ENCODE measurements around the gene TRIO.

The TRIO gene

GRCh38 chr5:14341571-14342230 lies 198.6 kb downstream of the TRIO start:
- DNase-seq = no peak

DNA sequence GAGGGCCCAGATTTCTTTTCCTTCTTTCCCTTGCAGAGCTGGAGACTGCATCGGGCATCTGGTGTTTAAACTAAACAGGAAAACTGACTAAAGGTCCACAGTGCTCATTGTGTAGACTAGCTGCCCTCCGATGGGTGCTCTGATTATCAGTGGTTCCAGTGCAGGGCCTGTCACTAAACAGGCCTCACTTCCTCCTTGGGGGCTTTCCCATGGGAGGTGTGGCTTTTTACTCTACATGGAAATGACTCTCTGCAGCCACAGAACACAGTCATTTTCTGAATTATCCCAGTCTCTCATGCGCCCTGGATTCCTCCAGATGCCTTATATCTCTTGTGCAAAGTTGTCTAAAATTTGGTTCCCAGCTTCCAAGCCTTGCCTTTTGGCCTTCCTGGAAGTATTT lies 199.2 kb downstream of the TRIO start:
- no peak for DNase-seq

- DNase-seq = no peak
Measured at GRCh38 chr5:14343376-14343775, 200.2 kb downstream of the TRIO start.

DNA sequence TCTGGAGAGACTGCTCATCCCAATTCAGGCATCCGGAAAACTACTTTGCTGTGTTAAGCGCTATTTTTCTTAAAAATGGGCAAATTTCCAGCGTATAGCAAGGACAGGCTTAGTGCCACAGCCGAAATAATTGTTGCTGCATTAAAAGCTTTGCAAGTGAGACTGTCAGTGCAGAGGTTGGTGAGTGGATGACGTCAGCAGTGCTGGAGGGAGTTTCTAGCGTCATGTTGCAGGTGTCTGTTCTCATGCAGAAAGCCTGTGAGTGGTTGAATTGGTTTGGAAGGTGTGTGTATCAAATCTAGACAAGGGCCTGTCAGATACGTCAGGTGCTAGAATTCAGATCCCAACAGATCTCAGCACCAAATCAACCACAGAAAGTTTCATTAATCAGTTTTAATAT lies 204.4 kb downstream of the TRIO start:
- no peak for DNase-seq

GRCh38 chr5:14348142-14348541 lies 205.0 kb downstream of the TRIO start:
- DNase-seq = no peak

DNA sequence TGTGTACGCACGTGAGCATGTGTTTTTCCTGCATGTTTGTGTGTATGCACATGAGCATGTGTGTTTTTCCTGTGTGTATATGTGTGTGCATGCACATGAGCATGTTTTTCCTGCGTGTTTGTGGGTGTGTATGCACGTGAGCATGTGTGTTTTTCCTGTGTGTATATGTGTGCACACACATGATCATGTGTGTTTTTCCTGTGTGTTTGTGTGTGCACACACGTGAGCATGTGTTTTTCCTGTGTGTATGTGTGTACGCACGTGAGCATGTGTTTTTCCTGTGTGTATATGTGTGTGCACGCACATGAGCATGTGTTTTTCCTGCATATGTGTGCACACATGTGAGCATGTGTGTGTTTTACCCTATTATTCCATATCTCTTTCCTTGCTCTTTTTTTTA lies 205.9 kb downstream of the TRIO start:
- DNase-seq = no peak

DNA sequence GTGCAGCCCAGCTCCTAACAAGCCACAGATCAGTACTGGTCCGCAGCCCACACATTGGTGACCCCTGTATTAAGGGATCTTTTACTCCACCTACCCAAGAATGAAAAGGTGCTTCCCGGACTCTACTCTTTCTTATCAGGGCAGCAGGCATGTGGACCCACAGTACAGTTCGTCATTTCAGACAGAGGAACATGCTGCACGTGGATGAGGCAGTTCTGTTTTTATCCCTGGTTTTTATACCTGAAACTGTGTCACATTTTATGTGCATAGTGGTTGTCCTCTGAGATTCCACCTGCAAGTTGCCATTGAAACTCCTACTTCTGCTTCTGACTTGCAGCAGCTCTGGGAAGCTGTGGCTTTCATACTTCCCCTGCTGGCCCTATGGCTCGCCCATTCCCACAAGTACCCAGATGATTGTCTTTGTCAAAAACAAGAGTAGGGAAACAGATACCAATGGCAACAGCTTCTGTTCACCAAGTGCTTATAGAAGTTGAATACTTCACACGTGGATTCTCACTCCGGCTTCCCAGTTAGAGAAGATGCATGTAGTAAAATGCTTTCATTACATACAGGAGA lies 208.0 kb downstream of the TRIO start:
- DNase-seq = no peak

DNA sequence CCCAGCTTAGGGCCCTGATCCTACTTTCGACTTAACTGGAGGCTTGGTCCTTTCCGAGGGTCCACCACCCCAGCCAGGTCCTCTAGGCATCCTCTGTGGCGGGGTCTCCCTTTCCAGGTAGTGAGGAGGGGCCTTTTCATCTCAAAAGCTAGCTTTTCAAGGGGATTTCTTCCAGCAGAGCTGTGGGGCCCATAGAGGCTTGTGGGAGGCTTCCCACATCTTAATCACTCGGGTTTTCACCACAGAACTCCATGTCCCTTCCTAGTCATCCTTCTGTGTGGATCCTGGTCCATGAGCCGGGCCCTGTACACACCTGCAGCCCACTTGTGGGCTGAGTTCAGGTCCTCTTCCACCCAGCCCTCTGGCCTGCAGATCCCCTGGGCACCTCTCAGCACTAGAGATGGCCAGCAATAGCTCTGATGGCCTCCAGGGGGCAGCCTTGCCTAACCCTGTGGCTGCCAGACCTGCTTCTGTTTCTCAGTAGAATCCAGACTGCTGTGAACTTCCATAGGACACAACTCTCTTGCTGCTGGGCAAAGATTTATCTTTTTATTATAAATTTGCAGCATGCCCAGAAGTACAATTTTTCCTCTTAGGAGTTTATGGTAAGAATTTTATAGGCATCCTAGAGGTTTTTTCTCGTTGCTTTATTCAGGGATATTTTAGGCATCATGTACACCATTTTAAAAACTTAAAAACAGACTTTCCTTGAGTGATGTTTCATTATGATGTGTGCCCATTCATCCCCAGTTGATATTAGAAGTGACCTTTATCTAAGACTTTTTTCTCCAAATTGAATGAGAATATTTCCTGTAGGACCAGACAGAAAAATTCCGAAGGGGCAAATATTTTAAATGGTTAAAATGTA lies 208.9 kb downstream of the TRIO start:
- DNase-seq = peak; percentile 59

GRCh38 chr5:14353726-14354474 lies 210.8 kb downstream of the TRIO start:
- no peak for DNase-seq

DNA sequence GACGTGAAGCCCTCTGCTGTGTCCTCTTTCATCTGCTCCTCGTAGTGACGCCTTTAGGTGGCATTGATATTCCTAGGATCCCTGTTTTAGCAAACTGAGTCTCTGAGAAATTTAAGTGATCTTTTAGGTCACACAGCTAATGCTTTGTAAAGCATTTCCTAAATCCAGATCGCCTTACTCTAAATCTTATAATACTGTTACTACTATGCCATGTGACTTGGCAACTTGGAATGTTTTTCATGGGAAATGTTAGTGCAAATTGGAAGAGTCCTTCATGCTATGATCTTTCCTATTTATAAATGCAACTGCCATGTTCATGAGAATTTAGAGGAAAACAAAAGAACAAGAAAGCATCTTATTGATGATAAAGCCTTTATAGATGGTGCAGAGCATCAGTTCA lies 212.2 kb downstream of the TRIO start:
- DNase-seq = no peak

- no peak for DNase-seq
Measured at GRCh38 chr5:14356305-14356704, 213.2 kb downstream of the TRIO start.

DNA sequence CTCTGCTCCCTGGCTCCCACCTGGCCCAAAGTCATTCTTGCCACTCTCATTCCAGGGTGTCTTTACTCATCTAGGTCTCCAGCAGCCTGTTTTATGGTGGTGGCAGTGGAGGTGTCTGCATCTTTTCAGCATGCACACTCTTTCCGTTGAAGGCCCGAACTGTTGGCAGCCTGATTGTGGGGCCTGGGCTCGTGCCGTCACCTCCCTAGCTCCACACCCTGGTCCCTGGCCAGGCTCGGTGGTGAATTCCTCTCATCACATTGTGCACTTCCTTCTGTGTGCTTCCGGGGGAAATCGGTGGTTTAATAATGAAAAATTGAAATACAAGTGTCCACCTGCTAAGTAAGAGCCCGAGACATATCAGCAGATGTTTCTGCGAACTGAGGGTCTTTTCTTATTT lies 214.3 kb downstream of the TRIO start:
- no peak for DNase-seq

DNA sequence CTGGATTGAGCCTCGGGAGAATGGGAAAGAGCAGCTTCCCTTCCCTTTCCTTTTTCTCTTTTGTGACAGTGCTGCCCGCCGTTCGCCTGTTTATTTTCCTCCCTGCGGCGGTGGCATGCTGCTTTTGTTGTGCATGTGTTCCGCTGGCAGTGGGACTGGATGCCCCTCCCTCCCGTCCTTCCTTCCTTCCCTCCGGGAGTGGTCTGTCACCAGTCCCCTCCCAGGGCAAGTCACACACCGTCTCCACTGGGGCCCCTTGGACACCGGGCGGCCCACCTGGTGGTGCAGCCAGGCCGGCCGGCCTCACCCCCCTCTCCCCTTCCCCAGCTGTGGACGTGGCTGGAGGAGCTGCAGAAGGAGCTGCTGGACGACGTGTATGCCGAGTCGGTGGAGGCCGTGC lies 214.7 kb downstream of the TRIO start:
- no peak for DNase-seq

- DNase-seq = no peak
Measured at GRCh38 chr5:14358536-14358935, 215.4 kb downstream of the TRIO start.

- no peak for DNase-seq
Measured at GRCh38 chr5:14359069-14360043, 216.2 kb downstream of the TRIO start.

GRCh38 chr5:14362491-14362890 lies 219.3 kb downstream of the TRIO start:
- no peak for DNase-seq

- no peak for DNase-seq
Measured at GRCh38 chr5:14364096-14364495, 221.0 kb downstream of the TRIO start.

DNA sequence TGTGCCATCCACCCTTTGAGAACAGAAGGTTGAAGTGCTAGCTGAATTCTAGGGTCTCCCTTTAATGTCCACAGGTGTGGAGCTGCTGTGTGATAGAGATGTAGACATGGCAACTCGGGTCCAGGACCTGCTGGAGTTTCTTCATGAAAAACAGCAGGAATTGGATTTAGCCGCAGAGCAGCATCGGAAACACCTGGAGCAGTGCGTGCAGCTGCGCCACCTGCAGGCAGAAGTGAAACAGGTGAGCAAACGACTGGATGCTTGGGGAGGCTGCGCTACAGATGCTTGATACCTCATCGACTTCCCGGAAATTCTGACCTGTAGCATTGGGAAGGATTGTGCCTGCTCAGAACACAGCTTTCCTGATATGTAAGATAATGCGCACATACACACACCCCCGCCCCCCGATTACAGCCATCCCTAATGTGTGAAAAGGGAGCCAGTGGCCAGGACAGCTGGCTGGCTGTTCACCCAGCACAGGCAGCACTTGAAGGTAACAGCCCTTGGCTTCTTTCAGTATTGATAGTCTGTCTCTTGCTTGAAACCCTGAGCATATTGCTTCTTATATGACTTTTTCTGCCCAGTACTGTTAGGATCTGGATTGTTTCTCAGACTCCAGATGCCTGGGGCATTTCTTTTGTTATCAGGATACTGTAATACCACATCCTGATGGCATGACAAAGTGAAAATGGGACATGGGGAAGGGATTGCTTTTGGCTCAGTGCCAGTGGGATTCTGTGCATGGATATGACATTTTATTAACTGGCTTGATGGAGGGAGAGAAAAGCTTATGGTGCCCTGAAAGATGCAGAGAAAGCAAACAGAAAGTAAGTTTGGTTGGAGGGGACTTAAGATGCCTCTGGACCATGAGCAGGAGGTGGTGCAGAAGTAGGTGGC lies 221.7 kb downstream of the TRIO start:
- no peak for DNase-seq

- no peak for DNase-seq
Measured at GRCh38 chr5:14365831-14366430, 222.8 kb downstream of the TRIO start.

DNA sequence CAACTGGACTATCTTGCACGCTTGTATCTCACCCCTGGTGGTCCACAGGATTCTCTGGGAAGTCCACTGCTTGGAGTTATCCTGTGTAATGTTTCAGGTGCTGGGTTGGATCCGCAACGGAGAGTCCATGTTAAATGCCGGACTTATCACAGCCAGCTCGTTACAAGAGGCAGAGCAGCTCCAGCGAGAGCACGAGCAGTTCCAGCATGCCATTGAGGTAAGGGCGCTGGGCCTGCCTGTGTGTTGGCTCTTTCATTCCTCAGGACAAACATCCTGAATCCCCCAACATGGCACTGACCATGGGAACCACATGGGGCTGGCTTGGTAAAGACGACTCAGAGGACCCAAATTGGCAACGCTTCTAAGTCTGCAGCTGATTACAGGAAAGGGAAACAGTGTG lies 223.6 kb downstream of the TRIO start:
- DNase-seq = no peak

DNA sequence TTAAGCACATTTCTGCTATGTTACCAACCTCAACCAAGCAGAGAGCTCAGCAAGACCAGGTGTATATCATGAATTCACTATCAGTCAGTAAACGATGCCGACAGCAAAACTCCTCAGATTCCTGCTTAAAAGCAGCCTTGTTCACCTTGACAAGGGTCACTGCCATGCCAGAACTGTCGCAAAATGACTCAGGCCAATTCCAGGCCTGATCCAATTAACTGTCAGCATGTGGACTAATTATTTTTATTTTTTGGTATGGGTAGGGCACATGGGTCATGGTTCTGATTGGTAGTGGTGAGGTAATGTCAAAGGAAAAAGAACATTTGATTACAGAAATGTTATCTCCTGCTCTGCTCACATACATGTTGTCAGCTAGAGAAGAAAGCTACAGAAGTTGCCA lies 224.2 kb downstream of the TRIO start:
- DNase-seq = no peak
